HepG2 (cell line): Measurements from ENCODE around the gene HLF. TPM values are rescaled to one million over a fixed set of nuclear protein-coding genes. Genes with fewer than 3 reads are reported as not detected.

Experiments
- ADNP ChIP-seq: sonication (generic); formaldehyde crosslinking; IDR thresholded peaks from 2 replicates; pipeline ENCODE4 v1.4.0; 2020; ENCODE audit warnings: missing genetic modification reagents
- BRD4 ChIP-seq: sonication (generic); formaldehyde crosslinking; IDR thresholded peaks from 2 replicates; pipeline ENCODE4 v1.4.0; 2020; ENCODE audit warnings: missing genetic modification reagents
- ESRRA ChIP-seq: sonication (generic); formaldehyde crosslinking; IDR thresholded peaks from 2 replicates; pipeline ENCODE4 v1.5.1; 2020; ENCODE audit warnings: mild to moderate bottlenecking, low read depth, missing genetic modification reagents
- FOXJ3 ChIP-seq: sonication (generic); formaldehyde crosslinking; IDR thresholded peaks from 2 replicates; pipeline ENCODE4 v1.4.0; 2020; ENCODE audit warnings: missing genetic modification reagents, mild to moderate bottlenecking, borderline replicate concordance
- ISL2 ChIP-seq: sonication (generic); formaldehyde crosslinking; IDR thresholded peaks from 2 replicates; pipeline ENCODE4 v1.5.0; 2020; ENCODE audit warnings: missing genetic modification reagents
- LCORL ChIP-seq, 2 experiments: fragments of 450-650 bp in 1 of 2; sonication (generic) in 1 of 2; formaldehyde crosslinking in 1 of 2; IDR thresholded peaks; 2 replicates each; pipeline versions ENCODE4 v1.5.0 to v1.6.1; 2017 to 2020; ENCODE audit warnings: antibody characterized with exemption in 1 of 2, missing genetic modification reagents in 1 of 2
- MYC ChIP-seq: sonication (generic); formaldehyde crosslinking; IDR thresholded peaks from 2 replicates; pipeline ENCODE4 v1.9.0; 2021; ENCODE audit warnings: missing genetic modification reagents, borderline replicate concordance
- NFKBIZ ChIP-seq: IDR thresholded peaks from 2 replicates; pipeline ENCODE4 v1.6.1; 2018; ENCODE audit warnings: missing genetic modification reagents, missing compliant biosample characterization
- PHF5A ChIP-seq: IDR thresholded peaks from one replicate; pipeline ENCODE4 v1.6.1; 2018; ENCODE audit warnings: low read depth, missing genetic modification reagents; ENCODE audit not compliant: unreplicated experiment
- RBM39 ChIP-seq: fragments of 200-400 bp; formaldehyde crosslinking; IDR thresholded peaks from one replicate; pipeline ENCODE4 v1.6.1; 2018; ENCODE audit warnings: antibody characterized with exemption, mild to moderate bottlenecking, low read depth, low read length; ENCODE audit not compliant: poor library complexity, severe bottlenecking
- TEAD2 ChIP-seq: sonication (generic); formaldehyde crosslinking; IDR thresholded peaks from 2 replicates; pipeline ENCODE4 v1.9.0; 2021; ENCODE audit warnings: missing genetic modification reagents
- TRIM24 ChIP-seq: sonication (generic); formaldehyde crosslinking; IDR thresholded peaks from 2 replicates; pipeline ENCODE4 v1.8.0; 2022; ENCODE audit warnings: mild to moderate bottlenecking, missing genetic modification reagents
- ZC3H13 ChIP-seq: sonication (generic); formaldehyde crosslinking; IDR thresholded peaks from 2 replicates; pipeline ENCODE4 v1.8.1; 2023; ENCODE audit warnings: mild to moderate bottlenecking, missing genetic modification reagents, moderate library complexity
- ZFAT ChIP-seq: sonication (generic); formaldehyde crosslinking; conservative IDR thresholded peaks from 2 replicates; pipeline ENCODE4 v1.8.1; 2023; ENCODE audit warnings: missing genetic modification reagents, inconsistent platforms
- ZNF232 ChIP-seq: sonication (generic); formaldehyde crosslinking; IDR thresholded peaks from 2 replicates; pipeline ENCODE4 v1.4.0; 2020; ENCODE audit warnings: missing genetic modification reagents, borderline replicate concordance
- ZNF329 ChIP-seq: sonication (generic); formaldehyde crosslinking; IDR thresholded peaks from 2 replicates; pipeline ENCODE4 v1.9.0; 2021; ENCODE audit warnings: low read depth, mild to moderate bottlenecking, missing genetic modification reagents
- ZNF558 ChIP-seq: sonication (generic); formaldehyde crosslinking; IDR thresholded peaks from 2 replicates; pipeline ENCODE4 v1.9.0; 2022; ENCODE audit warnings: mild to moderate bottlenecking, missing genetic modification reagents, borderline replicate concordance
- ZNF879 ChIP-seq: sonication (generic); formaldehyde crosslinking; IDR thresholded peaks from 2 replicates; pipeline ENCODE4 v1.8.1; 2023; ENCODE audit warnings: missing genetic modification reagents
- polyA plus RNA-seq, 8 experiments: library from polyadenylated mRNA; depleted of rRNA in 3 of 8; stranded (reverse) in 7 of 8; unstranded in 1 of 8; fragments of >200 nt; fragmentation: Illumina TruSeq in 4 of 8; extraction: Trizol in 4 of 8; gene quantifications; 2 replicates each; pipeline versions ENCODE4 v1.2.1 to v1.2.3, GENCODE V29; 2011 to 2016; ENCODE audit warnings: low read depth in 4 of 8, missing spikeins in 1 of 8, mixed read lengths in 1 of 8; ENCODE audit not compliant: insufficient read depth in 1 of 8
- total RNA-seq, 5 experiments: library from RNA; depleted of rRNA; stranded (reverse); fragments of >200 nt; fragmentation: Illumina TruSeq; extraction: Trizol; gene quantifications; 2 replicates each; pipeline ENCODE4 v1.2.3, GENCODE V29; 2016; ENCODE audit warnings: low read depth in 1 of 5
- TF ChIP-seq, protein P1 (sequence below): sonication (generic); formaldehyde crosslinking; IDR thresholded peaks from 2 replicates; pipeline ENCODE4 v1.5.1; 2020; ENCODE audit warnings: missing genetic modification reagents, mild to moderate bottlenecking, borderline replicate concordance
- TF ChIP-seq, protein P2 (sequence below): sonication (generic); formaldehyde crosslinking; IDR thresholded peaks from 2 replicates; pipeline ENCODE4 v1.8.1; 2023; ENCODE audit warnings: mild to moderate bottlenecking, missing genetic modification reagents
- TF ChIP-seq, protein P3 (sequence below): sonication (generic); formaldehyde crosslinking; IDR thresholded peaks from 2 replicates; pipeline ENCODE4 v1.4.0; 2020; ENCODE audit warnings: missing genetic modification reagents
- TF ChIP-seq, protein P4 (sequence below): sonication (generic); formaldehyde crosslinking; IDR thresholded peaks from 2 replicates; pipeline ENCODE4 v1.8.0; 2022; ENCODE audit warnings: mild to moderate bottlenecking, missing genetic modification reagents
- TF ChIP-seq, protein P5 (sequence below): sonication (generic); formaldehyde crosslinking; conservative IDR thresholded peaks from 2 replicates; pipeline ENCODE4 v1.4.0; 2020; ENCODE audit warnings: missing genetic modification reagents

HLF gene
- total and polyA plus RNA-seq, 2 of the 13 experiments (the other 11 are each of a cell fraction or from before 2014, with no cell fraction given), result 202 to 346 TPM

DNA sequence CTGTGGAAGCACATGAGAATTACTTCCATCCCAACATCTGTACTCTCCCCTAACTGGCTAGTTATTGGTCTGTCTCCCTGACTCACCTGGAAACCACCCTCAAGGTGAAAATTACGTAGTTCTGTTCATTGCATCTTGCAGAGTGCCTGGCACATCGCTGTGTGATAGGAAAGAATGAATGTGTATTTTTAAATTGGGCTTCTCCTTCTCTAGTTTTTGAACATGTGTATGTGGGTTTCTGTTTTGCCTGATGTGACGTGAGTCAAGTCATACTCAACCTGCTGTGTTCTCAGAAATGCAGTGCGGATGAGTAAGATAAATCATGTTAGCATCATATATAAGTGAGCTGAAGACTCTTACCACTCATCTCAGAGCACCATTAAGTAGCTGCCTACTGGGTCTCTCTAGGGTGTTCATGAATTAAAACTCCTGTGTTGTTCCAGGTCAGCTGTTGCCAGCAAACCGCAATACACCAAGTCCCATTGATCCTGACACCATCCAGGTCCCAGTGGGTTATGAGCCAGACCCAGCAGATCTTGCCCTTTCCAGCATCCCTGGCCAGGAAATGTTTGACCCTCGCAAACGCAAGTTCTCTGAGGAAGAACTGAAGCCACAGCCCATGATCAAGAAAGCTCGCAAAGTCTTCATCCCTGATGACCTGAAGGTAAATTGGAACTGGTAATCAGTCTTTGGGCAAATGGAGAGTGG is 50.2 kb downstream of the HLF start (continued):
- TF ChIP-seq ZNF879 (no peak), MYC (CRISPR knock-in tag) (no peak), TRIM24 (no peak), NFKBIZ (CRISPR knock-in tag) (no peak), PHF5A (no peak), RBM39 (no peak), LCORL (IDR thresholded peaks at IDR 0.05) (no peak), LCORL (CRISPR knock-in tag; IDR thresholded peaks at IDR 0.05) (no peak), ZC3H13 (peak; percentile 32; the same call in 1 of the 2 replicates), ZNF329 (no peak; the same call in 1 of the 2 replicates), BRD4 (CRISPR knock-in tag) (no peak), ZNF558 (CRISPR knock-in tag) (no peak), ZNF232 (CRISPR knock-in tag) (no peak), ADNP (no peak), ESRRA (CRISPR knock-in tag) (no peak), ZFAT (no peak), TEAD2 (CRISPR knock-in tag) (no peak), ISL2 (CRISPR knock-in tag) (0 out of 2 replicates have a peak, but pooled peaks have one; percentile 23), FOXJ3 (CRISPR knock-in tag) (no peak)
- TF ChIP-seq, protein P1, sequence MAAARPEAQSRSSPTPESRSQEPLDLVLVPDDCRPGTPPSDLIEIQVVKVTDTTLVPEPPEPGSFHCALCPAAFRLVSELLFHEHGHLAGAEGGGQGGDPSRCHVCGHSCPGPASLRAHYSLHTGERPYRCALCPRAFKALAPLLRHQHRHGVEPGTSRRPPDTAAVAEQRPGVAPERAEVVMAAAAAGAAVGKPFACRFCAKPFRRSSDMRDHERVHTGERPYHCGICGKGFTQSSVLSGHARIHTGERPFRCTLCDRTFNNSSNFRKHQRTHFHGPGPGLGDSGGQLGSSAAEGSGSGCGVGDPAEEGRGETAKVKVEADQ (CRISPR knock-in tag), result no peak
- TF ChIP-seq, protein P2, sequence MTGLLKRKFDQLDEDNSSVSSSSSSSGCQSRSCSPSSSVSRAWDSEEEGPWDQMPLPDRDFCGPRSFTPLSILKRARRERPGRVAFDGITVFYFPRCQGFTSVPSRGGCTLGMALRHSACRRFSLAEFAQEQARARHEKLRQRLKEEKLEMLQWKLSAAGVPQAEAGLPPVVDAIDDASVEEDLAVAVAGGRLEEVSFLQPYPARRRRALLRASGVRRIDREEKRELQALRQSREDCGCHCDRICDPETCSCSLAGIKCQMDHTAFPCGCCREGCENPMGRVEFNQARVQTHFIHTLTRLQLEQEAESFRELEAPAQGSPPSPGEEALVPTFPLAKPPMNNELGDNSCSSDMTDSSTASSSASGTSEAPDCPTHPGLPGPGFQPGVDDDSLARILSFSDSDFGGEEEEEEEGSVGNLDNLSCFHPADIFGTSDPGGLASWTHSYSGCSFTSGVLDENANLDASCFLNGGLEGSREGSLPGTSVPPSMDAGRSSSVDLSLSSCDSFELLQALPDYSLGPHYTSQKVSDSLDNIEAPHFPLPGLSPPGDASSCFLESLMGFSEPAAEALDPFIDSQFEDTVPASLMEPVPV (CRISPR knock-in tag), result no peak
- TF ChIP-seq, protein P3, sequence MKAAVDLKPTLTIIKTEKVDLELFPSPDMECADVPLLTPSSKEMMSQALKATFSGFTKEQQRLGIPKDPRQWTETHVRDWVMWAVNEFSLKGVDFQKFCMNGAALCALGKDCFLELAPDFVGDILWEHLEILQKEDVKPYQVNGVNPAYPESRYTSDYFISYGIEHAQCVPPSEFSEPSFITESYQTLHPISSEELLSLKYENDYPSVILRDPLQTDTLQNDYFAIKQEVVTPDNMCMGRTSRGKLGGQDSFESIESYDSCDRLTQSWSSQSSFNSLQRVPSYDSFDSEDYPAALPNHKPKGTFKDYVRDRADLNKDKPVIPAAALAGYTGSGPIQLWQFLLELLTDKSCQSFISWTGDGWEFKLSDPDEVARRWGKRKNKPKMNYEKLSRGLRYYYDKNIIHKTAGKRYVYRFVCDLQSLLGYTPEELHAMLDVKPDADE (CRISPR knock-in tag), result no peak
- TF ChIP-seq, protein P4, sequence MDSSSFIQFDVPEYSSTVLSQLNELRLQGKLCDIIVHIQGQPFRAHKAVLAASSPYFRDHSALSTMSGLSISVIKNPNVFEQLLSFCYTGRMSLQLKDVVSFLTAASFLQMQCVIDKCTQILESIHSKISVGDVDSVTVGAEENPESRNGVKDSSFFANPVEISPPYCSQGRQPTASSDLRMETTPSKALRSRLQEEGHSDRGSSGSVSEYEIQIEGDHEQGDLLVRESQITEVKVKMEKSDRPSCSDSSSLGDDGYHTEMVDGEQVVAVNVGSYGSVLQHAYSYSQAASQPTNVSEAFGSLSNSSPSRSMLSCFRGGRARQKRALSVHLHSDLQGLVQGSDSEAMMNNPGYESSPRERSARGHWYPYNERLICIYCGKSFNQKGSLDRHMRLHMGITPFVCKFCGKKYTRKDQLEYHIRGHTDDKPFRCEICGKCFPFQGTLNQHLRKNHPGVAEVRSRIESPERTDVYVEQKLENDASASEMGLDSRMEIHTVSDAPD (CRISPR knock-in tag), result 0 out of 2 replicates have a peak, but pooled peaks have one; percentile 34
- TF ChIP-seq, protein P5, sequence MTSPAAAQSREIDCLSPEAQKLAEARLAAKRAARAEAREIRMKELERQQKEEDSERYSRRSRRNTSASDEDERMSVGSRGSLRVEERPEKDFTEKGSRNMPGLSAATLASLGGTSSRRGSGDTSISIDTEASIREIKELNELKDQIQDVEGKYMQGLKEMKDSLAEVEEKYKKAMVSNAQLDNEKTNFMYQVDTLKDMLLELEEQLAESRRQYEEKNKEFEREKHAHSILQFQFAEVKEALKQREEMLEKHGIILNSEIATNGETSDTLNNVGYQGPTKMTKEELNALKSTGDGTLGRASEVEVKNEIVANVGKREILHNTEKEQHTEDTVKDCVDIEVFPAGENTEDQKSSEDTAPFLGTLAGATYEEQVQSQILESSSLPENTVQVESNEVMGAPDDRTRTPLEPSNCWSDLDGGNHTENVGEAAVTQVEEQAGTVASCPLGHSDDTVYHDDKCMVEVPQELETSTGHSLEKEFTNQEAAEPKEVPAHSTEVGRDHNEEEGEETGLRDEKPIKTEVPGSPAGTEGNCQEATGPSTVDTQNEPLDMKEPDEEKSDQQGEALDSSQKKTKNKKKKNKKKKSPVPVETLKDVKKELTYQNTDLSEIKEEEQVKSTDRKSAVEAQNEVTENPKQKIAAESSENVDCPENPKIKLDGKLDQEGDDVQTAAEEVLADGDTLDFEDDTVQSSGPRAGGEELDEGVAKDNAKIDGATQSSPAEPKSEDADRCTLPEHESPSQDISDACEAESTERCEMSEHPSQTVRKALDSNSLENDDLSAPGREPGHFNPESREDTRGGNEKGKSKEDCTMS (CRISPR knock-in tag), result no peak
